ENCODE data around the gene TMEM140. TPM values are rescaled to one million over a fixed set of nuclear protein-coding genes. Genes with fewer than 3 reads are reported as not detected.

The TMEM140 gene
- total RNA-seq, 1 experiment from 2014 or later, result 4.2 TPM

DNA sequence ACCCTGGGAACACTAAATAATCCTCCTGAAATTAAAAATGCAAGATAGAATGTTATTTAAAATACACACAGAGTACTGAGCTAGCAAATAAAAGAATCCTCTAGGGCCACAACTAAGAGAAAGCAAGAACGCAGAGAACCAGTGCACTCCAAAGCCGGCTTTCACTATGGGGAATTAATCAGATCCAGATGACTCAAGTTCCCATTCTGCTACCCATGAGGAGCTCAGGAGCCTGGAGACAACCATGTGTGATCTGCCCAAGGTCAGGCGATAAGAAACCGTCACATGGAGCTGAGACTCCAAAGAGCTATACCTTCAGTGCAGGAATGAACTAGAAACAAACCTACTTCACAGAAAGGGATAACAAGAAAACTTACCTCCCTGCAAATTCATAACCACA lies 42.1 kb downstream of the TMEM140 start:
- no peak for TF ChIP-seq CTCF (IDR thresholded peaks at IDR 0.05; ENCODE audit: unreplicated experiment)
- no TSS peak for BruUV-seq (replicated peaks)
- Mint-ChIP-seq H3K9me3 (ENCODE audit: low read depth, unreplicated experiment) (no peaks in the 10 kb centered on the region), H3K27ac (ENCODE audit: unreplicated experiment) (no peak overlapping the region), H3K4me1 (ENCODE audit: low read depth, unreplicated experiment) (no peaks in the 10 kb centered on the region), H3K27me3 (ENCODE audit: unreplicated experiment) (no peaks in the 10 kb centered on the region), H3K36me3 (ENCODE audit: insufficient read depth, unreplicated experiment) (peaks cover 34% of the 10 kb centered on the region), H3K4me3 (ENCODE audit: low read depth, unreplicated experiment) (no peak overlapping the region)
- intact Hi-C loops (cut with micrococcal nuclease; ENCODE audit: unreplicated experiment), result no loop called here
- DNase-seq, result no peak
- CTCF ChIA-PET, result no interaction called here

DNA sequence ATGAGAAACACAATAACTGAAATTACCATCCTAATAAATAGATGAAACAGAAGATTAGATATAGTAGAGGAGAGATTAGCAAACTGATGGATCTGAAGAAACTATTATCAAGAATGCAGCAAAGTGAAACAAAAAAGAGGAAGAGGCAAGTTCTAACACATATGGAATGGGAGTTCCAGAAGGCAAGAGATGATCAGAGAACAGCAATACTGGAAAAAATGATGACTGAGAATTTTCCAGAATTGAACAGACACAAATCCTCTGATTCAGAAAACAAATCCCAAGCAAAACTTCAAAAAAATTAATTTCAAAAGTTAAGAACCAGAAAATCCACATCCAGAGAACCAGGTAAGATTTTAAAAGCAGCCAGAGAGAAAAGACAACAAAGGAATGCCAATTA lies 42.8 kb downstream of the TMEM140 start:
- H3K27ac Mint-ChIP-seq (ENCODE audit: unreplicated experiment), result no peak overlapping the region
- intact Hi-C loops (cut with micrococcal nuclease; ENCODE audit: unreplicated experiment), result no loop called here
- H3K4me3 Mint-ChIP-seq (ENCODE audit: low read depth, unreplicated experiment), result no peak overlapping the region
- peaks cover 29% of the 10 kb centered on the region for H3K36me3 Mint-ChIP-seq (ENCODE audit: insufficient read depth, unreplicated experiment)
- TF ChIP-seq CTCF (IDR thresholded peaks at IDR 0.05; ENCODE audit: unreplicated experiment), result no peak
- no peaks in the 10 kb centered on the region for H3K9me3 Mint-ChIP-seq (ENCODE audit: low read depth, unreplicated experiment)
- no TSS peak for BruUV-seq (replicated peaks)
- no peaks in the 10 kb centered on the region for H3K27me3 Mint-ChIP-seq (ENCODE audit: unreplicated experiment)
- DNase-seq, result no peak
- no peaks in the 10 kb centered on the region for H3K4me1 Mint-ChIP-seq (ENCODE audit: low read depth, unreplicated experiment)
- CTCF ChIA-PET, result no interaction called here

- intact Hi-C loops (cut with micrococcal nuclease; ENCODE audit: unreplicated experiment), result no loop called here
- TF ChIP-seq CTCF (IDR thresholded peaks at IDR 0.05; ENCODE audit: unreplicated experiment), result no peak
- no TSS peak for BruUV-seq (replicated peaks)
- Mint-ChIP-seq H3K4me3 (ENCODE audit: low read depth, unreplicated experiment) (no peak overlapping the region), H3K9me3 (ENCODE audit: low read depth, unreplicated experiment) (no peaks in the 10 kb centered on the region), H3K4me1 (ENCODE audit: low read depth, unreplicated experiment) (no peaks in the 10 kb centered on the region), H3K27ac (ENCODE audit: unreplicated experiment) (no peak overlapping the region), H3K27me3 (ENCODE audit: unreplicated experiment) (no peaks in the 10 kb centered on the region), H3K36me3 (ENCODE audit: insufficient read depth, unreplicated experiment) (peaks cover 28% of the 10 kb centered on the region)
- DNase-seq, result no peak
- CTCF ChIA-PET, result no interaction called here
Observed at GRCh38 chr7:135192914-135193536, 45.2 kb downstream of the TMEM140 start.

DNA sequence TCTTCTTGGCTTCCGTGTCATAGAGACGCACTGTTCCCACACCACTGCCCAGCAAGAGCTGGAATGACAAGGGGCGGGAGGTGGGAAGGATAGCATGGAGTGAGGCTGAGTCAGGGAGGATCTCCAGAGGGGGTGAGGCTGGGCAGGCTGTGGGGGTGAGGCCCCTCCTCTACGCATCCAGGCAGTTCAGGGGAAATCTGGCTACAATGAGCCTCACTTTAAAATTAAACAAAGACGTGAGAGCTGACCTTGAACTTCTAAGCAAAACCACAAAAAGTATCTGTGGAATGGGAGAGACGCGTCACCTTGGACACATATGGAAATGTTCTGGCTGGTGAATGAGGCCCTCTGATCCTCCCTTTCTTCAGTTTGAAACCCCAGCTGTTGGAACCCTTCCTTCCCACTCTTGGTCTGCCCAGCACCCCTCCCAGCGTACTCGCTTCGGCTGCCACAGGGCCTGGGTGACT lies 45.8 kb downstream of the TMEM140 start:
- no peak for DNase-seq
- CTCF ChIA-PET, result no interaction called here
- intact Hi-C loops (cut with micrococcal nuclease; ENCODE audit: unreplicated experiment), result no loop called here
- Mint-ChIP-seq H3K36me3 (ENCODE audit: insufficient read depth, unreplicated experiment) (peaks cover 23% of the 10 kb centered on the region), H3K4me1 (ENCODE audit: low read depth, unreplicated experiment) (no peaks in the 10 kb centered on the region), H3K27ac (ENCODE audit: unreplicated experiment) (no peak overlapping the region), H3K9me3 (ENCODE audit: low read depth, unreplicated experiment) (no peaks in the 10 kb centered on the region), H3K27me3 (ENCODE audit: unreplicated experiment) (no peaks in the 10 kb centered on the region), H3K4me3 (ENCODE audit: low read depth, unreplicated experiment) (no peak overlapping the region)
- no peak for TF ChIP-seq CTCF (IDR thresholded peaks at IDR 0.05; ENCODE audit: unreplicated experiment)
- BruUV-seq (replicated peaks), result no TSS peak

Data from Calu3 (cell line).